Measurements from ENCODE around the gene EFEMP1.

DNA sequence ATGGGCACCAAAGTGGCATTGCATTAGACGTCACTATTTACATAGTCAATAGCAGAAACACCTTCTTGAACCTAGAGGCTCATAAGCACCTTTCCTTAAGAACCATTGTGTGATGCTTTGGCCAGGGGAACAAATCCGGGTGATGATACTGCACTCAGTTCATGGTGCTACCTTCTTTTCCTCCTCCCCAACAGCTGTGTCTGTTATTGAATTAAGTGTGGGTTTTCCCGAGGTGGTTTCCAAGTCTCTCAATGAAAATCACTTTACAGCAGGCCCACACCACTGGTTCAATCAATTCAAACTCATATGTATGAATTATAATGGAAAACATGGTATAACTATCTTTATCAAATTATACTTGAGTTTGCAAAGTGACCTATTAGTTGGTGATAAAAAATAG lies 9.3 kb upstream of the EFEMP1 start:
- no peak for TF ChIP-seq CBFB (CRISPR knock-in tag; IDR thresholded peaks at IDR 0.05; ENCODE audit: low read depth)
- TF ChIP-seq, protein P1, sequence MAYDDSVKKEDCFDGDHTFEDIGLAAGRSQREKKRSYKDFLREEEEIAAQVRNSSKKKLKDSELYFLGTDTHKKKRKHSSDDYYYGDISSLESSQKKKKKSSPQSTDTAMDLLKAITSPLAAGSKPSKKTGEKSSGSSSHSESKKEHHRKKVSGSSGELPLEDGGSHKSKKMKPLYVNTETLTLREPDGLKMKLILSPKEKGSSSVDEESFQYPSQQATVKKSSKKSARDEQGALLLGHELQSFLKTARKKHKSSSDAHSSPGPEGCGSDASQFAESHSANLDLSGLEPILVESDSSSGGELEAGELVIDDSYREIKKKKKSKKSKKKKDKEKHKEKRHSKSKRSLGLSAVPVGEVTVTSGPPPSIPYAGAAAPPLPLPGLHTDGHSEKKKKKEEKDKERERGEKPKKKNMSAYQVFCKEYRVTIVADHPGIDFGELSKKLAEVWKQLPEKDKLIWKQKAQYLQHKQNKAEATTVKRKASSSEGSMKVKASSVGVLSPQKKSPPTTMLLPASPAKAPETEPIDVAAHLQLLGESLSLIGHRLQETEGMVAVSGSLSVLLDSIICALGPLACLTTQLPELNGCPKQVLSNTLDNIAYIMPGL (CRISPR knock-in tag; IDR thresholded peaks at IDR 0.05): no peak
- TF ChIP-seq, protein P2, sequence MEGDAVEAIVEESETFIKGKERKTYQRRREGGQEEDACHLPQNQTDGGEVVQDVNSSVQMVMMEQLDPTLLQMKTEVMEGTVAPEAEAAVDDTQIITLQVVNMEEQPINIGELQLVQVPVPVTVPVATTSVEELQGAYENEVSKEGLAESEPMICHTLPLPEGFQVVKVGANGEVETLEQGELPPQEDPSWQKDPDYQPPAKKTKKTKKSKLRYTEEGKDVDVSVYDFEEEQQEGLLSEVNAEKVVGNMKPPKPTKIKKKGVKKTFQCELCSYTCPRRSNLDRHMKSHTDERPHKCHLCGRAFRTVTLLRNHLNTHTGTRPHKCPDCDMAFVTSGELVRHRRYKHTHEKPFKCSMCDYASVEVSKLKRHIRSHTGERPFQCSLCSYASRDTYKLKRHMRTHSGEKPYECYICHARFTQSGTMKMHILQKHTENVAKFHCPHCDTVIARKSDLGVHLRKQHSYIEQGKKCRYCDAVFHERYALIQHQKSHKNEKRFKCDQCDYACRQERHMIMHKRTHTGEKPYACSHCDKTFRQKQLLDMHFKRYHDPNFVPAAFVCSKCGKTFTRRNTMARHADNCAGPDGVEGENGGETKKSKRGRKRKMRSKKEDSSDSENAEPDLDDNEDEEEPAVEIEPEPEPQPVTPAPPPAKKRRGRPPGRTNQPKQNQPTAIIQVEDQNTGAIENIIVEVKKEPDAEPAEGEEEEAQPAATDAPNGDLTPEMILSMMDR (IDR thresholded peaks at IDR 0.05): no peak

All from WTC11 (cell line).